B cell (primary cell): Measurements from ENCODE around the gene ANOS1. TPM values are rescaled to one million over a fixed set of nuclear protein-coding genes. Genes with fewer than 3 reads are reported as not detected.

Source experiments
- ATAC-seq: fragments of 200-7000 bp; cut with Tn5 transposase; one replicate; pipeline ENCODE4 v1.10.0; 2021; ENCODE audit warnings: low read depth, mild to moderate bottlenecking, moderate number of reproducible peaks, moderate library complexity
- CTCF ChIA-PET: fragments of 350-600 bp; sonication (Branson Sonifier 250); formaldehyde crosslinking; loops from one replicate; lab custom pipeline; 2021; ENCODE audit warnings: antibody characterized with exemption, inconsistent platforms; lab: Charles Lee
- POLR2A ChIA-PET: fragments of 350-600 bp; sonication (Branson Sonifier 250); formaldehyde crosslinking; loops from one replicate; lab custom pipeline; 2021; ENCODE audit warnings: antibody characterized with exemption; lab: Charles Lee
- DNase-seq: peaks from one replicate; pipeline ENCODE4 v3.0.0; 2013
- H2AFZ ChIP-seq: 2 replicates; pipeline ENCODE4 v1.6.1; 2012; ENCODE audit warnings: mild to moderate bottlenecking, low read depth, low read length; ENCODE audit not compliant: insufficient read depth, poor library complexity, severe bottlenecking
- H3K27ac ChIP-seq, 2 donors: 1 replicate in 1 of 2; 2 replicates in 1 of 2; pipeline ENCODE4 v1.5.1; 2012 to 2013; ENCODE audit warnings: low read length in 2 of 2, mild to moderate bottlenecking in 2 of 2, moderate library complexity in 1 of 2
- H3K27me3 ChIP-seq, 4 experiments: fragments of 200-600 bp in 1 of 4; sonication (generic) in 1 of 4; replicated peaks in 1 of 4; 1 replicate in 2 of 4; 2 replicates in 2 of 4; pipeline versions ENCODE4 v1.6.1 to v1.7.0; 2013 to 2016; ENCODE audit warnings: low read length in 3 of 4, mild to moderate bottlenecking in 2 of 4, mixed read lengths in 1 of 4, moderate library complexity in 1 of 4; ENCODE audit not compliant: insufficient read depth in 4 of 4, control insufficient read depth in 3 of 4; ENCODE audit errors: control extremely low read depth in 1 of 4
- H3K36me3 ChIP-seq, 2 experiments: replicated peaks in 1 of 2; 1 replicate in 1 of 2; 2 replicates in 1 of 2; pipeline versions ENCODE4 v1.6.1 to v1.7.1; 2013; ENCODE audit warnings: low read length in 1 of 2; ENCODE audit not compliant: insufficient read depth in 2 of 2, control insufficient read depth in 1 of 2; ENCODE audit errors: control extremely low read depth in 1 of 2, extremely low read depth in 1 of 2
- H3K4me1 ChIP-seq, 2 donors: fragments of 200-600 bp in 1 of 2; sonication (generic) in 1 of 2; 1 replicate in 1 of 2; 2 replicates in 1 of 2; pipeline versions ENCODE4 v1.5.1 to v1.6.1; 2013 to 2017; ENCODE audit warnings: low read length in 2 of 2; ENCODE audit not compliant: control insufficient read depth in 2 of 2, insufficient read depth in 2 of 2
- H3K4me2 ChIP-seq: replicated peaks from 2 replicates; pipeline ENCODE3; 2012; ENCODE audit warnings: mild to moderate bottlenecking, low read depth, low read length; ENCODE audit not compliant: poor library complexity, severe bottlenecking
- H3K4me3 ChIP-seq, 5 experiments: fragments of 200-600 bp in 1 of 5; sonication (generic) in 1 of 5; 1 replicate in 3 of 5; 2 replicates in 2 of 5; pipeline versions ENCODE4 v1.5.1 to v1.7.0; 2011 to 2016; ENCODE audit warnings: low read length in 4 of 5, mild to moderate bottlenecking in 4 of 5, low read depth in 2 of 5, control low read depth in 1 of 5, moderate library complexity in 1 of 5; ENCODE audit not compliant: insufficient read depth in 1 of 5; ENCODE audit errors: control extremely low read depth in 1 of 5, extremely low read depth in 1 of 5
- H3K79me2 ChIP-seq: fragments of 200-600 bp; sonication (generic); one replicate; pipeline ENCODE4 v1.6.0; 2016; ENCODE audit warnings: low read length; ENCODE audit not compliant: control insufficient read depth, insufficient read depth
- H3K9ac ChIP-seq: fragments of 200-600 bp; sonication (generic); 2 replicates; pipeline ENCODE4 v1.6.1; 2017; ENCODE audit warnings: mild to moderate bottlenecking, low read length, moderate library complexity
- H3K9me3 ChIP-seq, 3 donors: one replicate each; pipeline versions ENCODE4 v1.6.1 to v1.7.1; 2013; ENCODE audit warnings: low read length in 2 of 3; ENCODE audit not compliant: control insufficient read depth in 2 of 3, insufficient read depth in 1 of 3; ENCODE audit errors: control extremely low read depth in 1 of 3
- H4K20me1 ChIP-seq: 2 replicates; pipeline ENCODE4 v1.6.0; 2012; ENCODE audit warnings: mild to moderate bottlenecking, low read length; ENCODE audit not compliant: insufficient read depth, control insufficient read depth, poor library complexity, severe bottlenecking
- H3K27ac Mint-ChIP-seq: one replicate; pipeline ENCODE4 v1.8.0; 2021; ENCODE audit warnings: mixed read lengths
- H3K27me3 Mint-ChIP-seq: one replicate; pipeline ENCODE4 v1.8.0; 2021; ENCODE audit warnings: mixed read lengths
- H3K4me1 Mint-ChIP-seq: one replicate; pipeline ENCODE4 v1.8.0; 2021; ENCODE audit warnings: mixed read lengths
- H3K4me3 Mint-ChIP-seq: one replicate; pipeline ENCODE4 v1.8.0; 2021; ENCODE audit warnings: mixed read lengths
- H3K9me3 Mint-ChIP-seq: one replicate; pipeline ENCODE4 v1.8.0; 2022; ENCODE audit warnings: mixed read lengths; ENCODE audit not compliant: insufficient read depth
- EZH2 ChIP-seq: IDR thresholded peaks from 2 replicates; pipeline ENCODE4 v1.6.1; 2012; ENCODE audit warnings: borderline replicate concordance, low read depth, mild to moderate bottlenecking, moderate library complexity, low read length; ENCODE audit not compliant: insufficient read depth, poor library complexity, severe bottlenecking
- WGBS: methylation state at CpG from one replicate; pipeline ENCODE4 v1.1.5; 2013; ENCODE audit warnings: missing lambda C conversion rate; ENCODE audit not compliant: insufficient coverage; 5-methylcytosine and 5-hydroxymethylcytosine counted together
- intact Hi-C: fragments of 100-400 bp; cut with micrococcal nuclease; formaldehyde crosslinking; loops from one replicate; pipeline ENCODE4 v1.10.0; 2022
- polyA plus RNA-seq: library from polyadenylated mRNA; depleted of rRNA; stranded (reverse); fragments of >200 nt; gene quantifications from 2 replicates; pipeline ENCODE4 v1.2.3, GENCODE V29; 2012
- total RNA-seq, 2 donors: library from RNA; stranded (reverse); fragments of 120-200 nt in 1 of 2; gene quantifications; 1 replicate in 1 of 2; 2 replicates in 1 of 2; pipeline versions ENCODE4 v1.2.3 to v1.2.4, GENCODE V29; 2013 to 2022
- TF ChIP-seq, protein P1 (sequence below): fragments of 200-600 bp; IDR thresholded peaks from one replicate; pipeline ENCODE4 v1.8.0; 2022; ENCODE audit warnings: antibody characterized with exemption, mild to moderate bottlenecking

ANOS1 gene
- total and polyA plus RNA-seq, 2 donors (not counting 1 experiment from before 2014, with no cell fraction given) = 0.10 TPM; not detected in 1

GRCh38 chrX:8688776-8689175 lies 43.2 kb downstream of the ANOS1 start:
- H3K27me3 ChIP-seq = no peaks in the 10 kb centered on the region
- H4K20me1 ChIP-seq = no peaks in the 10 kb centered on the region
- no peak overlapping the region for H3K27ac ChIP-seq
- no peaks in the 10 kb centered on the region for H3K36me3 ChIP-seq
- peaks cover 6% of the 10 kb centered on the region for H3K27me3 Mint-ChIP-seq
- POLR2A ChIA-PET = no interaction called here
- no peak overlapping the region for H3K4me3 ChIP-seq
- TF ChIP-seq EZH2 = no peak
- TF ChIP-seq, protein P1, sequence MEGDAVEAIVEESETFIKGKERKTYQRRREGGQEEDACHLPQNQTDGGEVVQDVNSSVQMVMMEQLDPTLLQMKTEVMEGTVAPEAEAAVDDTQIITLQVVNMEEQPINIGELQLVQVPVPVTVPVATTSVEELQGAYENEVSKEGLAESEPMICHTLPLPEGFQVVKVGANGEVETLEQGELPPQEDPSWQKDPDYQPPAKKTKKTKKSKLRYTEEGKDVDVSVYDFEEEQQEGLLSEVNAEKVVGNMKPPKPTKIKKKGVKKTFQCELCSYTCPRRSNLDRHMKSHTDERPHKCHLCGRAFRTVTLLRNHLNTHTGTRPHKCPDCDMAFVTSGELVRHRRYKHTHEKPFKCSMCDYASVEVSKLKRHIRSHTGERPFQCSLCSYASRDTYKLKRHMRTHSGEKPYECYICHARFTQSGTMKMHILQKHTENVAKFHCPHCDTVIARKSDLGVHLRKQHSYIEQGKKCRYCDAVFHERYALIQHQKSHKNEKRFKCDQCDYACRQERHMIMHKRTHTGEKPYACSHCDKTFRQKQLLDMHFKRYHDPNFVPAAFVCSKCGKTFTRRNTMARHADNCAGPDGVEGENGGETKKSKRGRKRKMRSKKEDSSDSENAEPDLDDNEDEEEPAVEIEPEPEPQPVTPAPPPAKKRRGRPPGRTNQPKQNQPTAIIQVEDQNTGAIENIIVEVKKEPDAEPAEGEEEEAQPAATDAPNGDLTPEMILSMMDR = no peak
- no CpG with 5 or more reads among the region's 3 CpGs for WGBS
- no peak overlapping the region for H3K4me3 Mint-ChIP-seq
- no peak overlapping the region for H3K9ac ChIP-seq
- CTCF ChIA-PET = no interaction called here
- no peaks in the 10 kb centered on the region for H3K4me1 ChIP-seq
- H3K4me1 Mint-ChIP-seq = peaks cover 2% of the 10 kb centered on the region
- H3K27ac Mint-ChIP-seq = no peak overlapping the region
- ATAC-seq (no peak), DNase-seq (no peak)
- no peaks in the 10 kb centered on the region for H3K9me3 Mint-ChIP-seq
- intact Hi-C loops = no loop called here
- no peak overlapping the region for H3K4me2 ChIP-seq
- H3K79me2 ChIP-seq = no peaks in the 10 kb centered on the region
- no peak overlapping the region for H2AFZ ChIP-seq
- no peaks in the 10 kb centered on the region for H3K9me3 ChIP-seq

DNA sequence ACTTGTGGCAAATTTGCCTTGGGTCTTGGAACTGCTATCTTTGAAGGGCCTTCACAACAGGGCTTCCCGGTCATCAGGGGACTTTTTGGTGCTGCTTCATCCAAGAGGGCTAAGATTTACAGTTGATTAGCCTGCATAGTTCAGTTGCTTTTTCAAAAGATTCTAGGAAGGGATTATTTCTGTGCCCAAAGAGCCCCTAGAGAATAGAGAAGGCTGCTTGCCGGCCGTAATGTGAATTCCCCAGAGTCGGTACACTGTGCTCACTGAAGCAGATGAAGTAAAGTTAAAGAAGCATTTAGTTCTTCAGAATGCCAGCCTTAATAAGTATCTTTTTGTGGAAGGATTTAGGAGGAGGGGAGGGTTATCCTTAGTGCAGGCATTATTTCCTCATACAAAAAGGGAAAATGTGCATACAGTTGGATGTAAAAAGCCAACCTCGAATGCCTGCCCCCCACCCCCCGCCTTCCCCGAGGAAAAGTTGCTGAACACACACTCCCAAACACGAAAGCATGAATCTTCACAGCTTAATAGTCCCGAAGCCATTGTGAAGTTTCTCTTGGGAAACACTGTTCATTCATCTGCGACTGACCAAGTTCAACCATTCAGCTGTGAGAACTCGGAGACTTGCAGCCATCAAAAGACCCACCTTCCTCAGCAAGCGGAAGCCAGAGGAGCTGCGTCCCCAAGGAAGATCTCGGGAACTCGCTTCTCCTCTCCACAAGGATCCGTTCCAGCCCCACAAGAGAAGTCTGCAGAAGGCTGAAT lies 47.6 kb downstream of the ANOS1 start:
- 26% methylated on average over 10 of the region's 16 CpGs for WGBS
- POLR2A ChIA-PET = no interaction called here
- Histone ChIP-seq H3K79me2 (no peaks in the 10 kb centered on the region), H3K9me3 (no peaks in the 10 kb centered on the region), H3K4me2 (no peak overlapping the region), H3K9ac (no peak overlapping the region), H3K27ac (no peak overlapping the region), H3K36me3 (no peaks in the 10 kb centered on the region), H3K4me3 (no peak overlapping the region), H4K20me1 (no peaks in the 10 kb centered on the region), H2AFZ (no peak overlapping the region), H3K4me1 (no peaks in the 10 kb centered on the region), H3K27me3 (no peaks in the 10 kb centered on the region)
- DNase-seq (no peak), ATAC-seq (no peak)
- TF ChIP-seq, protein P1 = no peak
- no peak for TF ChIP-seq EZH2
- peaks cover 2% of the 10 kb centered on the region for H3K4me1 Mint-ChIP-seq
- H3K27me3 Mint-ChIP-seq = peaks cover 6% of the 10 kb centered on the region
- no peak overlapping the region for H3K4me3 Mint-ChIP-seq
- H3K9me3 Mint-ChIP-seq = no peaks in the 10 kb centered on the region
- no peak overlapping the region for H3K27ac Mint-ChIP-seq
- CTCF ChIA-PET = no interaction called here
- intact Hi-C loops = no loop called here
